BLaER1 treated with 17β-estradiol and CSF1 and Interleukin-3, amounts not matched to agents 10 nM and 100 nM (cell line): ENCODE data around the gene GPC5.

Experiments used
- H3K27ac ChIP-seq, 11 experiments: shearing (Covaris generic); formaldehyde crosslinking; 2 replicates each; pipeline ENCODE4 v1.8.1; 2022
- H3K27me3 ChIP-seq, 11 experiments: shearing (Covaris generic); formaldehyde crosslinking; 2 replicates each; pipeline ENCODE4 v1.8.1; 2022
- H3K36me3 ChIP-seq, 11 experiments: shearing (Covaris generic); formaldehyde crosslinking; 2 replicates each; pipeline ENCODE4 v1.8.1; 2022
- H3K4me1 ChIP-seq, 10 experiments: shearing (Covaris generic); formaldehyde crosslinking; 2 replicates each; pipeline ENCODE4 v1.8.1; 2022
- H3K4me2 ChIP-seq, 11 experiments: shearing (Covaris generic); formaldehyde crosslinking; 2 replicates each; pipeline ENCODE4 v1.8.1; 2022
- H3K4me3 ChIP-seq, 10 experiments: shearing (Covaris generic); formaldehyde crosslinking; 2 replicates each; pipeline ENCODE4 v1.8.1; 2022
- H3K9ac ChIP-seq, 11 experiments: shearing (Covaris generic); formaldehyde crosslinking; 2 replicates each; pipeline ENCODE4 v1.8.1; 2022
- H3K9me3 ChIP-seq, 11 experiments: shearing (Covaris generic); formaldehyde crosslinking; replicated peaks in 1 of 11; 2 replicates each; pipeline ENCODE4 v1.8.1; 2022
- H4K20me1 ChIP-seq, 11 experiments: shearing (Covaris generic); formaldehyde crosslinking; 2 replicates each; pipeline ENCODE4 v1.8.1; 2022
- Cebpa-rat ChIP-seq, 11 experiments: shearing (Covaris generic); IDR thresholded peaks; 2 replicates each; pipeline ENCODE4 v1.8.1; 2022

The GPC5 gene

DNA sequence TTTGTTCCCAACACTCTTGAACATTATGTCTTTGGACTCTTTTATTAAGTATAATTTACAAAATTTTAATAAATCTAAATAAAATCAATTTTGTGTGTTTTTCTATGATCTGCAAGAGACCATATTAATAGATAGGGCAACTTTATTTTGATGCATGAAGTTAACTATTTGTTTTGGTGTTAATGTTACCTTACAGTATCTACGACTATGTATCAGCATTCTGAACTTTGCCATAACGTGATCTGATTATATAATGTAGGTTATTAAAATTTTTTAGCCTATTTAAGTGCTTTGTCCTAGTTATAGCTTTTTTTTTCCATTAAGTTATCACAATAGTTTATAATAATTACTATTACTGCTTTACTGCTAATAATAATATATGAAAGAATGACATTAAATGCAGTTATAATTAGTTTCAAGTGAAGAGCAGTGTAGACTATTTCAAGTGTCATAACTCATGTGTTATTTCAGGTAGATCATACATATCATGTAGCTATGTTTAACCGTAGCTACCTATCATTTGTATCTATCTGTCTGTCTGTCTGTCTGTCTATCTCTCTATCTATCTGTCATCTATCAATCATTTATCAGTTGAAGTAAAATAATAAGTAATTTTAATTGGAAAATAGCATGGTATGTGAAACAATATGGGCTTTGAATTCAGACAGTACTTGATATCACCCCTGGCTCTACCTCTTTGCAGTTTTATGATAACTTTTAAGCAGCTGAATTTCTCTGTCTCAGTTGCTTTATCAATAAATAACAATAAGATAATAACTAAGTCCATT lies 229.7 kb downstream of the GPC5 start:
- no peak overlapping the region for H3K4me3 ChIP-seq
- no peak overlapping the region for H3K27ac ChIP-seq
- H4K20me1 ChIP-seq, result no peaks in the 10 kb centered on the region
- TF ChIP-seq Cebpa-rat (IDR thresholded peaks at IDR 0.05), result no peak
- no peak overlapping the region for H3K9ac ChIP-seq
- no peak overlapping the region for H3K4me2 ChIP-seq
- no peaks in the 10 kb centered on the region for H3K36me3 ChIP-seq
- H3K4me1 ChIP-seq, result no peaks in the 10 kb centered on the region
- H3K9me3 ChIP-seq, result no peaks in the 10 kb centered on the region
- H3K27me3 ChIP-seq, result no peaks in the 10 kb centered on the region

- no peaks in the 10 kb centered on the region for H3K9me3 ChIP-seq
- no peak overlapping the region for H3K9ac ChIP-seq
- no peaks in the 10 kb centered on the region for H3K27me3 ChIP-seq
- TF ChIP-seq Cebpa-rat (IDR thresholded peaks at IDR 0.05), result no peak
- no peak overlapping the region for H3K27ac ChIP-seq
- H3K4me1 ChIP-seq, result no peaks in the 10 kb centered on the region
- H3K36me3 ChIP-seq, result no peaks in the 10 kb centered on the region
- H3K4me3 ChIP-seq, result no peak overlapping the region
- no peaks in the 10 kb centered on the region for H4K20me1 ChIP-seq
- H3K4me2 ChIP-seq, result no peak overlapping the region
Observed at GRCh38 chr13:91630946-91631345, 232.5 kb downstream of the GPC5 start.

DNA sequence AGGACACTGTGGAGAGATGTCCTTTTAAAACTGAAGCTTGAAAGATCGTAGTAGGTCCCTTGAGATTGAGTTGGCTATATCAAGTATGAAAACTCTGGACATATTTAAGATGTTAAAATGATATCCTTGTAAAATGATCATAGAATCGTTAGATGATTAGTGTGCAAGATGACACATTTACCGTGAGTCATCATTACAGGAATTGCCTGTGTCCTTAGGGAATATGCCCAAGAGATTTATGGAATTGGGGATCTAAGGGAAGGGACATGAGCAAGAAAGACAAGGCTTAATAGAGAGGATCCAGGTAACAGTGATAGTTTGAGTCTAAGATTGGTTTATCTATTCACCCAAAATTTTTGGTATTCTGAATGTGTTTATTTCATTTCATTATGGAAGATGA lies 233.7 kb downstream of the GPC5 start:
- H3K27me3 ChIP-seq, result no peaks in the 10 kb centered on the region
- H3K27ac ChIP-seq, result no peak overlapping the region
- H3K4me3 ChIP-seq, result no peak overlapping the region
- no peaks in the 10 kb centered on the region for H4K20me1 ChIP-seq
- H3K4me1 ChIP-seq, result no peaks in the 10 kb centered on the region
- no peak overlapping the region for H3K9ac ChIP-seq
- no peak for TF ChIP-seq Cebpa-rat (IDR thresholded peaks at IDR 0.05)
- H3K4me2 ChIP-seq, result no peak overlapping the region
- H3K36me3 ChIP-seq, result no peaks in the 10 kb centered on the region
- H3K9me3 ChIP-seq, result no peaks in the 10 kb centered on the region

GRCh38 chr13:91639330-91639729 lies 240.9 kb downstream of the GPC5 start:
- H4K20me1 ChIP-seq, result no peaks in the 10 kb centered on the region
- H3K27ac ChIP-seq, result no peak overlapping the region
- no peak overlapping the region for H3K4me2 ChIP-seq
- H3K4me1 ChIP-seq, result no peaks in the 10 kb centered on the region
- H3K4me3 ChIP-seq, result no peak overlapping the region
- H3K9ac ChIP-seq, result no peak overlapping the region
- no peaks in the 10 kb centered on the region for H3K27me3 ChIP-seq
- no peak for TF ChIP-seq Cebpa-rat (IDR thresholded peaks at IDR 0.05)
- H3K36me3 ChIP-seq, result no peaks in the 10 kb centered on the region
- no peaks in the 10 kb centered on the region for H3K9me3 ChIP-seq

- Histone ChIP-seq H3K27ac (no peak overlapping the region), H3K4me1 (no peaks in the 10 kb centered on the region), H3K4me3 (no peak overlapping the region), H3K9ac (no peak overlapping the region), H4K20me1 (no peaks in the 10 kb centered on the region), H3K4me2 (no peak overlapping the region), H3K27me3 (no peaks in the 10 kb centered on the region), H3K36me3 (no peaks in the 10 kb centered on the region), H3K9me3 (no peaks in the 10 kb centered on the region)
- TF ChIP-seq Cebpa-rat (IDR thresholded peaks at IDR 0.05), result no peak
Observed at GRCh38 chr13:91643394-91643793, 245.0 kb downstream of the GPC5 start.

DNA sequence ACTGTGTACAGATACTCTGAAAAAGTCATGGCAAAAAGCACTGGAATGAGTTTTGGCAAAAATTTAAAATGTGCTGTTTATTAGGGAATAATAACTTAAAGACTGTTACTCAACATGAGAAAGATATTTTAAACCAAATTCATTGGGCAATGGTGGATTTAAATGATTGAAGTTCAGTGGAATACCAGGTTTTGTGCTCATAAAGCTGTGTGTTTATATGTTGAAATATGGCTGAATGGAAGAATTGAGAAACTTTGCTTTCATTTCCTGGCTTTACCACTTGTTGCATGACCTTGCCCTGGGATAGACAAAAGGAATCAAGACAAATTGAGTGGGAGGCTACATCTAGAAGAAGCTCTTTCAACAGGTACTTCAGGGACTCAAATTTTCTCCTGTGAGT lies 246.4 kb downstream of the GPC5 start:
- H4K20me1 ChIP-seq, result no peaks in the 10 kb centered on the region
- TF ChIP-seq Cebpa-rat (IDR thresholded peaks at IDR 0.05), result no peak
- H3K9ac ChIP-seq, result no peak overlapping the region
- no peak overlapping the region for H3K4me2 ChIP-seq
- H3K27me3 ChIP-seq, result no peaks in the 10 kb centered on the region
- no peaks in the 10 kb centered on the region for H3K36me3 ChIP-seq
- H3K4me1 ChIP-seq, result no peaks in the 10 kb centered on the region
- no peak overlapping the region for H3K4me3 ChIP-seq
- H3K27ac ChIP-seq, result no peak overlapping the region
- H3K9me3 ChIP-seq, result peaks cover 0 to 6% (median 0%) of the 10 kb centered on the region in 11 experiments; a peak in 2 of 22 replicates

- H3K27me3 ChIP-seq, result no peaks in the 10 kb centered on the region
- H3K4me2 ChIP-seq, result no peak overlapping the region
- H3K9ac ChIP-seq, result no peak overlapping the region
- H4K20me1 ChIP-seq, result no peaks in the 10 kb centered on the region
- H3K9me3 ChIP-seq, result peaks cover 0 to 6% (median 0%) of the 10 kb centered on the region in 11 experiments; a peak in 2 of 22 replicates
- H3K4me1 ChIP-seq, result no peaks in the 10 kb centered on the region
- H3K36me3 ChIP-seq, result no peaks in the 10 kb centered on the region
- H3K27ac ChIP-seq, result no peak overlapping the region
- no peak for TF ChIP-seq Cebpa-rat (IDR thresholded peaks at IDR 0.05)
- no peak overlapping the region for H3K4me3 ChIP-seq
Observed at GRCh38 chr13:91647361-91647990, 249.1 kb downstream of the GPC5 start.

DNA sequence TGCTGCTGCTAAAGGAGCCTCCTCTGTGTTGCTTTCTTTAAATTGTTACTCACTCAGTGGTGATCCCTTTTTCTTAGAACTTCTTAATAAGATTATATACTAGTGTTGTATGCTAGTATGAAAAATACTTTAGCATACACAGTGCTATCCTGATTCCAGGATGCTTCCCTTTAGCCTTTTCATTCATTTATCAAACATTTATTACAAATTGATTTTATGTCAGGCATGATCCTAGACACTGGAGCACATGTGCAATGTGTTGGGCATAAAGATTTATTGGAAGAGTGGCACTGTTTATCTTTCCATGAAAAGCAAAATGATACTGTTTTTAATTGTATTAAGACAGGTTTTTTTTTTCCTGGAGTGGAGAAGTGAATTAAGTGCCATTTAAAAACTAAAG lies 249.6 kb downstream of the GPC5 start:
- H3K27ac ChIP-seq, result no peak overlapping the region
- no peaks in the 10 kb centered on the region for H3K36me3 ChIP-seq
- H4K20me1 ChIP-seq, result no peaks in the 10 kb centered on the region
- no peak overlapping the region for H3K4me2 ChIP-seq
- no peak for TF ChIP-seq Cebpa-rat (IDR thresholded peaks at IDR 0.05)
- no peaks in the 10 kb centered on the region for H3K4me1 ChIP-seq
- H3K9ac ChIP-seq, result no peak overlapping the region
- no peaks in the 10 kb centered on the region for H3K27me3 ChIP-seq
- H3K9me3 ChIP-seq, result peaks cover 0 to 6% (median 0%) of the 10 kb centered on the region in 11 experiments; a peak in 2 of 22 replicates
- H3K4me3 ChIP-seq, result no peak overlapping the region

DNA sequence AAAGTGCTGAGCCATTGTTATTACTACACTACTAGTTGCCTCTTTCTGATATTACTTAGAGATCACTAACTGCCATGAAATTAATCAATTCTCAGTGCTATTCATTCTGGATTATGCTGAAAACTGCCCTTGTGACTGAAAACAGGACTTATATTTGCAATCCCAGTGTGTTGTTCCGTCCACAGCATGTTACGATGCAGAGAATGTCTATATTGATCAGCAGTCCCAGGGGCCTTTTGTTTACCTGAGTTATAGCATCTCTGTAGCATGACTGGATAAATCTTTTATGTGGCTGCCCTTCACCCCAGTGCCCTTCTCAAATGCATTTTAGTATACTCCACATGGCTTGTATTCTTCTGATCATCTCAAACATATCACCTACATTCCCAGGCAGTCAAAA lies 251.0 kb downstream of the GPC5 start:
- no peaks in the 10 kb centered on the region for H3K4me1 ChIP-seq
- no peak overlapping the region for H3K4me3 ChIP-seq
- H3K4me2 ChIP-seq, result no peak overlapping the region
- H3K9ac ChIP-seq, result no peak overlapping the region
- no peaks in the 10 kb centered on the region for H4K20me1 ChIP-seq
- H3K9me3 ChIP-seq, result peaks cover 0 to 6% (median 0%) of the 10 kb centered on the region in 11 experiments; a peak in 2 of 22 replicates
- no peaks in the 10 kb centered on the region for H3K36me3 ChIP-seq
- H3K27me3 ChIP-seq, result no peaks in the 10 kb centered on the region
- TF ChIP-seq Cebpa-rat (IDR thresholded peaks at IDR 0.05), result no peak
- H3K27ac ChIP-seq, result no peak overlapping the region
